HPDE6-E6E7 (cell line): ENCODE results near the gene NRL.

Experiments used
- DNase-seq: peaks from one replicate; pipeline ENCODE4 v3.0.0; 2011; ENCODE audit warnings: missing footprints; ENCODE audit errors: extremely low spot score

NRL gene

DNA sequence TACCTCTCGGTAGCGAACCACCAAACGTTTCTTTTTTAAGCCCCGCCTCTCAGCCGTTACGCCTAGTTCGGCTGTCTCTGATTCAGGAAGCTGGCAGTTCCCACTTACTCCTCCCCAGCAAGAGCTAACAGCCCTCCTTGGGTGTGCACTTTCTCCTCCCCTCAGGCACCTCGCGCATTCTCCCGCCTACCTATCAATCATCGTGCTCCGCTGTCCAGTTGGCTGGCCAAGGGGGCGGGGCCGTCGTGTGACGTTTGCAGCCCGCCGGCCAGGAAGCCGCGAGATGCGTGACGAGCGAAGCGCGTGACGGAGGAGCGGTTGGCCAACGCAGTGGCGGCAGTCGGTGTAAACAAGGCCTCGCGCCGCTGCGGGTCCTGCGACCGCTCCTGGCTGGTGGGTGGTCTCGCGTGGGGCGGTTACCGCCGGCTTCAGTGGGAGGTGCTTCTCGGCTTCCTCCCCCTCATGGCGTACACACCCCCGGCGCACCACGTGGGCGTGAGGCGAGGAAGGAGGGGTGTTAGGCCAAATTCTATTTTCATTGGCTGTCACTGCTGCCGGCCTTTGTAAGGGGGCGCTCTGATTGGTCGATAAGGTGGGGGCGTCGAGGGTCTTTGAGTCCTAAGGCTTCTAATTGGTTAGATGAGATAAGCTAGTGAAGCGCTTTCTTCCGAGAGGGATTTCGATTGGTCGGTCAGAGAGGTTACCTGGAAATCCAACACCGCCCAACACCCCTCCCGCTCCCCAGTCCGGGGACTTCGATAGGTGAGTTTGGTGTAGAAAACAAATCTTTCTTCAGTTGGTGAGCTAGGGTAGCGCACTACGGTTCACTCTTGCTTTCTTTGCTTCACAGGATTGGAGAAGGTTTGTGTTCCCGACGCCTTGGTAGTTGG lies at the start of gene NRL, which contains the start of gene DCAF11:
Gene NRL (minus strand): TSS at position 418 of the 890 bp plus-strand sequence. CDS start 32,101 bp downstream, outside the sequence.
Gene DCAF11 (plus strand): TSS at position 246 of the 890 bp plus-strand sequence. CDS start 818 bp downstream, outside the sequence.
- peak; percentile 100 for DNase-seq

DNA sequence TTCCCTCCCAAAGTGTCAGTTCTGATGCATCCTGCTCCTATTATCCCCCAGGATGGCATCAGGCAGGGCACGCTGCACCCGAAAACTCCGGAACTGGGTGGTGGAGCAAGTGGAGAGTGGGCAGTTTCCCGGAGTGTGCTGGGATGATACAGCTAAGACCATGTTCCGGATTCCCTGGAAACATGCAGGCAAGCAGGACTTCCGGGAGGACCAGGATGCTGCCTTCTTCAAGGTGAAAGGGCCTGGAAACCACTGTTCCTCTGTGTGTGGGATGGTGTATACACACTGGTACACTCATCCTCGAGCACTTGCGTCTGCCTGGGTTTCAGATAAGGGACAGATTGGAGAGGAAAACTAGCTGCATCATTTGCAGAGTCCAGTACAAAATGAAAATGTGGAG lies 47.3 kb upstream of the NRL start:
- no peak for DNase-seq

DNA sequence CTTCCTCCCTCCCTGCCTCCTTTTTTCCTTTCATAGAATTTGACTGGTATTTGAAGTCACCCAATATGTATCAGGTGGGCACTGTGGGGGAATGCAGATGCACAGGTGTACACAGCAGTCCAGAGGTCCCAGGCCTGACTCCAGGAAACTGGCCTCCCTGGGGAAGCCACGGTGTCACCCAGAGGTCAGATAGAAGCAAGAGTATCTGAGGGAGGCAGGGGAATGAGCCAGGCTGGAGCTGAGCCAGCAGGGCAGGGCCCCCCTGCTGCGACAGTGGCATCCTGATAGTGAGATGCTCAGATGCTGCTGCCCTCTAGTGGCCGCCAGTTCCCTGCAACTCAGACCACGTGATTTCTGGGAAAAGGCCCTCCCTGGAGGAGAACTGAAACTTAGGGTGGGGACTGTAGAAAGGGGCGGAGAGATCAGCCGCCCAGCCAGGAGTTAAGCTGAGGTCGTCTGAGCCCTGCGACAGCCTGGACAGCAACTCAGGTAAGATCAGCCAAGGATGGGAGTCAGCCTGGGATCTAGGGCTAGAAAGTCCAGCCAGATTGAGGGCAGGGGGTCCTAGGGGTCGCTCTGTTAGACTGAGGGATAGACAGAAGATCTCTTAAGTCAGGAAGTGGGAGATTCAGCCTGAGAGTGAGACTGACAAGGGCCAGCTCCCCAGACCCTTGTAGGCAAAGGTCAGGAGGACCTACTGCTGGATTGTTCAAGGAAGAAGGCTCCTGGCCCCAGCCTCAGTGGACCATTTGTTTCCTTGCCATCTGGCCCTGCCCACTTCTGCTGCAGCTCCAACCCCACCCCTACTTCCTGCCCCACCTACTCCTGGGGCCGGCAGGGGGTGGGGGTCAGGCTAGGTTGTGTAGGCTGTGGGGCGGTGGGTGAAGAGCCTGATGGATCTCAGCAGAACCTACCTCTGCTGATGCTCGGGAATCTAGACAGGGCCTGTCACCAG lies 46.4 kb upstream of the NRL start, which contains the start of gene IRF9:
Gene IRF9 (plus strand): TSS at position 416 of the 955 bp plus-strand sequence. CDS start 880 bp downstream, outside the sequence.
- DNase-seq: peak; percentile 94

DNA sequence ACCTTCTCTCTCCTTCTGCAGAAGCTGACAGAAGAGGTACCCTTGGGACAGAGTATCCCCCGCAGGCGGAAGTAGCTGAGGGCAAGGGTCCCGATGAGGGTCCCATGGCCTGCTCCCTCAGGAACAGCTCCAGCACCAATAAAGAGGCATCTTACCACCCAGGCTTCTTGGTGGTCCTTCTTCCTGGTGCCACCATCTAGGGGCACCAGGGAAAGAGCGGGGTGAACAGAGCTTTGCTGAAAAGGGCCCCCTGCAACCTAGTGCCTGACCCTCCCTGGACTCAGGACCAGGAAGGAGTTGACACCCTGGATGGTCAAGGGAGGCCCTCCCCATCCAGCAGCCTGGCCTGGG lies 45.7 kb upstream of the NRL start:
- DNase-seq: no peak

DNA sequence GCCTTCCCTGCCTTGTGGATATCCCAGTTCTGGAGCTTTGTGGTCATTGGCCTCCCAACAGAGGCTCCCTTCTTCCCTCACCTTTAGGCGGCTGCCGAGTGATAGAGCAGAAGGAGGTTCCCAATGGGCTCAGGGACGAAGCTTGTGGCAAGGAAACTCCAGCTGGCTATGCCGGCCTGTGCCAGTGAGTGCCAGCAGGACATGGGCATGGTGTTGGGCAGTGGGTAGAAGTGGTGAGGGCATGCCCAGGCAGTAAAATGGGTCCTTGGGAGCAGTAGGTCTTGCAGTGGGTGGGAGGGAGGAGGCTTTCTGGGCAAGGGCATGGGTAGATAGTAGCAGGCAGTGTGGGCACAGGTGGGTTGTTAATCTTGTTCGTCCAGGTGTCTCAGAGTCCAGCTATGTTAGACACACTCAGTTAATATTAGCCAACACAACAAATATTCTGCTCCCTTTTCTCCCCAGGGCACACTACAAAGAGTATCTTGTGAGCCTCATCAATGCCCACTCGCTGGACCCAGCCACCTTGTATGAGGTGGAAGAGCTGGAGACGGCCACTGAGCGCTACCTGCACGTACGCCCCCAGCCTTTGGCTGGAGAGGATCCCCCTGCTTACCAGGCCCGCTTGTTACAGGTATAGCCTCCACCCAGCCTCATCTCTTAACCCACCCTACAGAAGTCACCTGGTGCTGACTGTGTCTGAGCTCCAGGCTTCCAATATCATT lies 45.2 kb upstream of the NRL start:
- DNase-seq: no peak

- no peak for DNase-seq
These were observed 42.6 kb upstream of the NRL start for GRCh38 chr14:24157331-24157730.

DNA sequence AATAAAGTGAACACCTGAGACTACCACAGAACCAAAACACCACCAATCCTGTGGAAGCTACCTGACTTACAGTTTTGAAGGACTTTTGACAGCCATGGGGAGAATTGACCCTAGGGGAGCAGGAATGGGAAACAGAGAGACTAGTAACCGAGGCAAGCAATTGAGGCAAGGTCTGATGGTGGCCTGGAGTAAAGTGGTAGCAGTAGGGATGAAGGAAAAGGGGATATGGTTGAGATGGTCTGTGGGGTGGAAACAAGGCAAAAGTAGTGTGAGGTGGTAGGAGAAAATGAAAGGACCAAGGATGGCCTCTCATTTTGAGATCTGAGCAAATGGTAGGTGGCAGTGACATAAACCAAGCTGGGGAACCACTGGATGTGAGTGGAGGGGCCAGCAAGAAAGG lies 42.1 kb upstream of the NRL start:
- no peak for DNase-seq

DNA sequence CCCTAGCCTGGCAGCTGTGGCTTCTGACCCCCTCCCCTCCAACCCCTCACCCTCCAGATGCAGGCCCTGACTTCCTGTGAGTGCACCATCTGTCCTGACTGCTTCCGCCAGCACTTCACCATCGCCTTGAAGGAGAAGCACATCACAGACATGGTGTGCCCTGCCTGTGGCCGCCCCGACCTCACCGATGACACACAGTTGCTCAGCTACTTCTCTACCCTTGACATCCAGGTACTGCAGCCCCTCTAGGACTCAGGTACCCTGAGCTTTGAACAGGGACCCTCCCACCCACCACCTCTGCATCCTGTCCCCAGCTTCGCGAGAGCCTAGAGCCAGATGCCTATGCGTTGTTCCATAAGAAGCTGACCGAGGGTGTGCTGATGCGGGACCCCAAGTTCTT lies 40.4 kb upstream of the NRL start:
- DNase-seq: no peak

GRCh38 chr14:24151404-24152080 lies 36.8 kb upstream of the NRL start:
- DNase-seq: no peak

DNA sequence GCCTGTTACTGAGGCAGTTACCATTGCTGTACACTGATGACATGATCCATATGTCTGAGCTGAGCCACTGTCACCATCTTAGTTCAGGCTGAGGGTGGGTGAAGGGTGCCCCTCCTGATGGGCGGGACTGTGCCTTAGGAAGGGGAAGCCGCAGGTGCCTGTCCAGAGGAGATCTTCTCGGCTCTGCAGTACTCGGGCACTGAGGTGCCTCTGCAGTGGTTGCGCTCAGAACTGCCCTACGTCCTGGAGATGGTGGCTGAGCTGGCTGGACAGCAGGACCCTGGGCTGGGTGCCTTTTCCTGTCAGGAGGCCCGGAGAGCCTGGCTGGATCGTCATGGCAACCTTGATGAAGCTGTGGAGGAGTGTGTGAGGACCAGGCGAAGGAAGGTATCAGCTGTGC lies 36.2 kb upstream of the NRL start:
- DNase-seq: no peak

- no peak for DNase-seq
These were observed 35.8 kb upstream of the NRL start for GRCh38 chr14:24150567-24150966.

DNA sequence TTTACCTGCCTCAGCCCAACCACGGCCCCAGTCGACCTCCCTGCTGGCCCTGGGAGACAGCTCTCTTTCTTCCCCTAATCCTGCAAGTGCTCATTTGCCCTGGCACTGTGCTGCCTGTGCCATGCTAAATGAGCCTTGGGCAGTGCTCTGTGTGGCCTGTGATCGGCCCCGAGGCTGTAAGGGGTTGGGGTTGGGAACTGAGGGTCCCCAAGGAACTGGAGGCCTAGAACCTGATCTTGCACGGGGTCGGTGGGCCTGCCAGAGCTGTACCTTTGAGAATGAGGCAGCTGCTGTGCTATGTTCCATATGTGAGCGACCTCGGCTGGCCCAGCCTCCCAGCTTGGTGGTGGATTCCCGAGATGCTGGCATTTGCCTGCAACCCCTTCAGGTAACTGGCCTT lies 35.3 kb upstream of the NRL start:
- DNase-seq: no peak

DNA sequence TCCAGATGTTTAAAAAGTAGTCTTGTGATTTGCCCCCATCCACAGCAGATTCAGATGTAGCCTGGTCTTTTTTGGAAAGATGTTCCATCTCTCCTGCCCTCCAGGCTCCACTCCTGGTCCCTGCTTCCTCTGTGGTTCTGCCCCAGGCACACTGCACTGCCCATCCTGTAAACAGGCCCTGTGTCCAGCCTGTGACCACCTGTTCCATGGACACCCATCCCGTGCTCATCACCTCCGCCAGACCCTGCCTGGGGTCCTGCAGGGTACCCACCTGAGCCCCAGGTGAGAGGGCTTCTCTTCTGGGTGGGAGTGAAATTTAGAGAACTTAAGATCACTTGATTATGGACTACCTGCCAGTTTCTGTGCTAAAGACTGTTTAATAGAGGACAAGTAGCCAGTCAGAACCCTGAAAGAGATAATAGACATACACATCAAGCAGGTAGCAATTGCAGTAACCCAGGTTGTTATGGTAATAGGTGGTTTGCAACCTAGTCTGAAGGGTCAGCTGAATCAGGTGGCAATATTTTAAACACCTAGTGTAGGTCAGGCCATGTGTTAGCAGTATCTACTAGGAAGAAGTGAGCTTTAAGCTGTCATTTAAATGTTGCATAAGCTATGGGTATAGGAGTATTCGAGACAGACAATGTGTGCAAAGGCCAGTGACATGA lies 34.7 kb upstream of the NRL start:
- no peak for DNase-seq

DNA sequence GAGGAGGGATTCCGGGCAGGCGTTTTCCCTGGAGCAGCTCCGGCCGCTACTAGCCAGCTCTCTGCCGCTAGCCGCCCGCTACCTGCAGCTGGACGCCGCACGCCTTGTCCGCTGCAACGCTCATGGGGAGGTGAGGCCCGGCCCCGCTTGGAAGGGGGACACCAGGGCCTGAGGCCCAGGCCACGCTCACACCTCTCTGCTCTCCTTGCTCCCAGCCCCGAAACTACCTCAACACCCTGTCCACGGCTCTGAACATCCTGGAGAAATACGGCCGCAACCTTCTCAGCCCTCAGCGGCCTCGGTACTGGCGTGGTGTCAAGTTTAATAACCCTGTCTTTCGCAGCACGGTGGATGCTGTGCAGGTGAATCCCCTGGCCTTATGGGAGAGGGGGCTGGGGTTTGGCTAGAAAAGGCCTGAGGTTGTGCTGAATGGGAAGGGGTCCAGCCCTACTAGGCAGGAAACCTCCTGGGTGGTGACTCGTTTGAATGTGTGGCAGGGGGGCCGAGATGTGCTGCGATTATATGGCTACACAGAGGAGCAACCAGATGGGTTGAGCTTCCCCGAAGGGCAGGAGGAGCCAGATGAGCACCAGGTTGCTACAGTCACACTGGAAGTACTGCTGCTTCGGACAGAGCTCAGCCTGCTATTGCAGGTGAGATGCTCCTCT lies 33.1 kb upstream of the NRL start:
- no peak for DNase-seq

DNA sequence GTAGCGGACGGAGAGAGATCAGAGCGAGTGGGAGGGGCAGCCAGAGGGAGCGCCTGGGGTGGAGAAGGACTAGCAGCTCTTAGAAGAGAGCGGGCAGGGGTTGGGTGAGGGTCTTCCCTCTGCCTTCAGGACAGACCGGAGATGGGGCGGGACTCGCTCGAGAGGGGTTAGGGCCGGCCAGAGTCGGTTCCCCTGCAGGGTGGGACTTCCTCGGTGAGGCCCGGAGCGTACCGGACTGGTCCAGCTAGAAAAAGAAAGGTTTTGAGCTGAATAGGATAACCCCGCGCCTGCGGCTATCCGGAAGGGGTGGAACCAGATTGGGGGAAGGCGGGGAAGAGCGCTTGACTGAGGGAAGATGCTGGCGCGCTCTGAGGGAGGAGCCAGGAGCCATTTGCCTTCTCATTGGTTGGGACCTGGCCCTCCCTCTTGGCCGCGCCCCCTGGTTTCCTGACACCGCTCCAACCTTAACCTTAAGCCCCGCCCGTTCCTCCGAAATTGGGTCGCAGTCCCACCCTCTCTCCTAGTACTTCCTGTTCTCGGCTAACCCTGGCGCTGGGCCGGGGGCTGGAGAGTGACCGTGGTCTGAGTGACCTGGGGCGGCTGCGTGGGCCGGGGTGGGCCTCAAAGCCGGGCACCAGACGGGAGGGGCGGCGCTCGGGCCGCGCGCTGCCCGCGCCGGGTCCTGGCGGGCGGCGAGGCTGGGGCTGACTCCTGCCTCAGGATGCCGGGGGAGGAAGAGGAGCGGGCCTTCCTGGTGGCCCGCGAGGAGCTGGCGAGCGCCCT lies 32.4 kb upstream of the NRL start, which contains the start of gene RNF31:
Gene RNF31 (plus strand): TSS at position 521 of the 783 bp plus-strand sequence. CDS start 201 bp downstream, at position 722.
- DNase-seq: peak; percentile 94

GRCh38 chr14:24146453-24146977 lies 31.8 kb upstream of the NRL start, which contains the start of gene PSME2:
TSS of gene PSME2 (minus strand) at chr14:24146610. CDS start at chr14:24146581, 29 bp downstream.
- peak; percentile 98 for DNase-seq

DNA sequence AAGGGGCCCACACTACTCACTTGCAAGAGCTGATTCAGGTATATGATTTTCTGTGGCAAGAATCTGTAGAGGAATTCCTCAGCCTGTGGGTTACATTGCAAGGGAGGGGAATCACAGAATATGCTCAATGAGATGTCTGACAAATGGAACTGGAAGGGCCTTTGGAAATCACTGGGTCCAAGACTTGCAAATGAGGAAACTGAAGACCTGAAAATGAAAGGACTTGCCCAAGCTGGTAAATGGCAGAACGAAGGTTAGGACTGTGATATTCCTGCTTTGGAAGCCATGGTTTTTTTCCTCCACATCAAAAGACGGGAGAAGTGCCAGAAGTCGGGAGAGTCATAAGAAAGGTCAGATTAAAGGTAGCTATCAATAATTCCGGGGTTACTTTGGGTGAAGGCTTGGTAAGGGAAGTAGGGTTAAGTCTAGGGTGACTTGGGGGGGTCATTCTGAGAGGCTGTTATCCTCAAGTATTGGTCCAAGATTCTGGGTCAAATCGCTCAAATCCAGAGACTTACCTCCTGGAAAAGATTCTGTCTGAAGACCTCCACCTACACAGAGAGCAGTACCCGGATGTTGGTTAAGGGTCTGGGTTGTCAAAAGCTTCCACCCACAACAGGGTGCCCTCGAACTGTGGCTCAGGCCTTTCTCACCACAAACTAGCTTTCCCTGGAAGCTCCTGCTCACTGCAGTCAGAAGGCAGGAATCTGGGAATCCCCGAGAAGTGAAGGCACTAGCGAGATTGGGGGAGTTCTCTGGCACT lies 31.1 kb upstream of the NRL start:
- no peak for DNase-seq

- DNase-seq: no peak
These were observed 30.5 kb upstream of the NRL start for GRCh38 chr14:24145219-24145618.
